HFF-Myc (cell line): Measurements from ENCODE around the gene PHF2.

Source experiments
- DNase-seq: peaks from one replicate; pipeline ENCODE4 v3.0.0-alpha.2; 2011; ENCODE audit warnings: low read depth; ENCODE audit errors: extremely low read depth
- H3K4me3 ChIP-seq: replicated peaks from 2 replicates; pipeline ENCODE4 v1.5.1; 2011; ENCODE audit warnings: low read depth, mild to moderate bottlenecking, control low read depth, low read length
- TF ChIP-seq, protein P1 (sequence below): IDR thresholded peaks from 2 replicates; pipeline ENCODE4 v1.5.1; 2012; ENCODE audit warnings: mild to moderate bottlenecking, low read depth, low read length, control low read depth; ENCODE audit errors: missing control alignments

PHF2 gene

DNA sequence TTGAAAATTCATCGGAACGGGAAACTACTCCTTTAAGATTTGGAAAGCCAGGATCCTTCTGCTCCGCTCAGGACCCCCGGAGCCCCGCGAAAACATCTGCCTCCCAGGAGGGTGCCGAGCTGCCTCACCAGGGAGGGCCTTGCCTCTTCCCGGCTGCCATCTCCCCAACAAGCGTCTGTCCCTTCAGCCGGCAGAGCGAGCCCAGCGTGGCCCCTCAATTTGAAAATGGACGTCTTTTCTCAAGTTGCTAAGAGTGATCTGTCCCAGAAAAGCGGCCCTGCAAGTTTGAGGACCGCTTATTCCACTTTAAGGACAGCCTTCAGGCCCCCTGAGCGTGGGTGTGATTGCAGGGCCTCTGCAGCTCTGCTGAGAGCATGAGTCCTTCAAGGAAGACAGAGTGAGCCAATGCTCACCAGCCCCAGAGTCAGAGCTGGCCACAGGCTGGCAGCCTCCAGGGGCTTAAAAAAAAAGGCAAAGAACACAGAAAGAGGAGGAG, 101.3 kb downstream of the PHF2 start:
- no peak for DNase-seq
- TF ChIP-seq, protein P1, sequence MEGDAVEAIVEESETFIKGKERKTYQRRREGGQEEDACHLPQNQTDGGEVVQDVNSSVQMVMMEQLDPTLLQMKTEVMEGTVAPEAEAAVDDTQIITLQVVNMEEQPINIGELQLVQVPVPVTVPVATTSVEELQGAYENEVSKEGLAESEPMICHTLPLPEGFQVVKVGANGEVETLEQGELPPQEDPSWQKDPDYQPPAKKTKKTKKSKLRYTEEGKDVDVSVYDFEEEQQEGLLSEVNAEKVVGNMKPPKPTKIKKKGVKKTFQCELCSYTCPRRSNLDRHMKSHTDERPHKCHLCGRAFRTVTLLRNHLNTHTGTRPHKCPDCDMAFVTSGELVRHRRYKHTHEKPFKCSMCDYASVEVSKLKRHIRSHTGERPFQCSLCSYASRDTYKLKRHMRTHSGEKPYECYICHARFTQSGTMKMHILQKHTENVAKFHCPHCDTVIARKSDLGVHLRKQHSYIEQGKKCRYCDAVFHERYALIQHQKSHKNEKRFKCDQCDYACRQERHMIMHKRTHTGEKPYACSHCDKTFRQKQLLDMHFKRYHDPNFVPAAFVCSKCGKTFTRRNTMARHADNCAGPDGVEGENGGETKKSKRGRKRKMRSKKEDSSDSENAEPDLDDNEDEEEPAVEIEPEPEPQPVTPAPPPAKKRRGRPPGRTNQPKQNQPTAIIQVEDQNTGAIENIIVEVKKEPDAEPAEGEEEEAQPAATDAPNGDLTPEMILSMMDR, result no peak
- no peak overlapping the region for H3K4me3 ChIP-seq

DNA sequence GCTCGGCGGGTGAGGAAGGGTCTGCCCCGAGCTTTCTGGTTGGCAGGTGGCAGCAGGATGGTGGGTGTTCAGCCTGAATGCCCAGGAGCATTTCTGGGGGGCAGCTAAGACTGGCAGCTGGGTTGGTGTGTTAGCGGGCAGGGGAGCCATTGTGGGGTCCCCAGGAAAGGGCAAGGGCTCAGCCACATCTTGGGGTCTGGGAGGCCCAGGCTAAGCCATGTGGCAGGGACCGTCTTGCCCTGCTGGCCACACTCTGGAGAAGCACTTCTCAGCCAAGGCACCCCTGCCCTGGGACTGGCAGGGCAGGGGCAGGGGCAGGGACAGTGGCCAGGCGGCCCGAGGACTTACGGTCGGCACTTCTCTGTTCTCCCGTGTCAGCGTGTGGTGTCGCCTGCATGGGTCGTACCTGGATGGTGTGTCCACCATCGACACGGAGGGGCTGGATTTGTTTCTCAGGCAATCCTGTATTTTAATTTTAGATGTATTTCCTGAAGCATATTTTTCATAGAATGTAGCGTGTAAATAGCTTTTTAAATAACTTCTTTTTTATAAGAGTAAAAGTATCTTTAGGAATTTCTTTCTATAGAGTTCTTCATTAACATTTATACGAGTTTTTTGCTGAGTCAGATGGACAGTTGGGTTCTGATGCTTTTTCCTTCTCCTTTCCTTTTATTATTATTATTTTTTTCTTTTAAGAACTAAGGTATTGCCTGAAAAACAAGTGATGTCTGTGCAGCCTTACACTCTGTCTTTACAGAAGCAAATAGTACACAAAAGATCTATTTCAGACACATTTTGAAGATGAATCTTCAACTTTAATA, 102.0 kb downstream of the PHF2 start:
- TF ChIP-seq, protein P1, result no peak
- no peak for DNase-seq
- no peak overlapping the region for H3K4me3 ChIP-seq

DNA sequence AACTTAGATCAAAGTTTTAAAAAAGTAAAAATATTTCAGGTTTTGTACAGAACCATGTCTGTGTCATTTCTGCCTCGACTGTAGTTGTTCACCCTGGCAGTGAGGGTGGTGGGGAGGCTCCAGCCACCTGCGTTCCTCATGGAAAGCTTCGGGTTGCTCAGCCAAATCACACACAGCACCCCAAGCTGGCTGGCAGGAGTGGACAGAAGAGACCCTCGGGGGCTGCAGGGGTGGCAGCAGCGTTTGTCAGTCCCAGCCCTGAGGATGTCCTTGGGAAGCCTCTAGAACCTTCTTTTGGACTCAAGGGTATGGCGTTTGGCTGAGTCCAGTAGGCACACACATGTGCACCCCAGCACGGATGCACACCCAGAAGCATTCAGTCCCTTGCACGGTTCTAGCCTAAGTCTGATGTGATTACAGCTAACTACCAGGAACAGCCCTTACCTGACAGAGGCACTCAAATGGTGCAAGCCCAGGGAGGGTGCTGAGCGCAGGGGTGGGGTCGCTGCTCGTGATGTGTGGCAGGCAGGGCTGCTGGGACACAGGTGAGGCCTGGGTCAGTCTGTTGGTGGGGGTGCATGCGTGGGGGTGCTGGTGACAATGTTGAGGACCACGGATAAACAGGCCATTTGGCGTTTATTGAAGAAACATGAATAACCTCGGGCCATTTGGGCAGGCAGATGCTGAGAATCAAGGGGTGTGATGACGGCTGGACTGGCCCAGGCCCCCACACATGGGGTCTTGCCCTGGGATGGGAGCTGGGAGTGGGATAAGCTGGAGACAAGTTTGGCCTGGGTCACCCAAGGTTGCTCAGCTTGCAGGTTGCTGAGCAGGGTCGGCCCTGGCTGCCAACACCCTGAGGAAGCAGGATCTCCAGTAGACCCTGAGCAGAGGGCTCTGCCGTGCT, 103.4 kb downstream of the PHF2 start:
- H3K4me3 ChIP-seq, result no peak overlapping the region
- TF ChIP-seq, protein P1, result no peak
- no peak for DNase-seq

DNA sequence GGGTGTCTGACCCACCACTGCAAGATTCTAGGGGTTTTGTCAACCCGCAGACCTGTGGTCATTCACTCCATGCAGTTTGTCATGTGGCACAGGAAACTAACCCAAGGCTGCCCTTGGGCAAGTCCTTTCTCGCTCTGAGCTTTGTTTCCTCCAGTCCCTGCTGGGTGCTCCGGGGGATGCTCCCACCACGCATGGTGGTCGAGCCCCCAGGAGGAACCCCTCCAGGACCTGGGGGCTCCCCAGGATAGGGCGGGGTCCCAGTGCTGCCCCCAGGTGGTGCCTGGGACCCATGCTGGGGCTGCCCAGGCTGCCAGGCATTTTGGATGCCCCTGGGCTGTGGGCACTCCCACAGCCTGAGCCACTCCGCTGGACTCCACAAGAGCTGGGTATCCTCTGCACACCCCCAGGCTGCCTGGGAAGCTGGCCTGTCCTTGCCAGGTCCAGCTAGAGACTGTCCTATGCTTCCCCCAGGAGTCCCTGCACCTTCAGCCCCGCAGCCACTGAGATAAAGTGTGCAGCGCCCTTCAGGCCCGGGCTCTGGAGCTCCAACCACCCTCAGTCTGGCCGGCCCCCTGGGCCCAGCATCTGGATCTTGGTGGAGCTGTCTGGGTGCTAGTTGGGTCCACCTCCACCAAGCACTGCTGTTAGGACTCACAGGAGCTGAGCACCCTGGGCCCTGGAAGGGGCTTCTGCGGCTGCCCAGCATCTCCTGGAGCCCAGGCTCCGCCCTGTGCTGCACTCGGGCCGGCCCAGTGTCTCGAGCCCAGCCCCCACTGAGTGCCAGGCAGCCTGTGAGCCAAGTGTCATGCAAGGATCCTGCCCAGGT, 104.3 kb downstream of the PHF2 start:
- DNase-seq, result no peak
- TF ChIP-seq, protein P1, result no peak
- H3K4me3 ChIP-seq, result no peak overlapping the region

DNA sequence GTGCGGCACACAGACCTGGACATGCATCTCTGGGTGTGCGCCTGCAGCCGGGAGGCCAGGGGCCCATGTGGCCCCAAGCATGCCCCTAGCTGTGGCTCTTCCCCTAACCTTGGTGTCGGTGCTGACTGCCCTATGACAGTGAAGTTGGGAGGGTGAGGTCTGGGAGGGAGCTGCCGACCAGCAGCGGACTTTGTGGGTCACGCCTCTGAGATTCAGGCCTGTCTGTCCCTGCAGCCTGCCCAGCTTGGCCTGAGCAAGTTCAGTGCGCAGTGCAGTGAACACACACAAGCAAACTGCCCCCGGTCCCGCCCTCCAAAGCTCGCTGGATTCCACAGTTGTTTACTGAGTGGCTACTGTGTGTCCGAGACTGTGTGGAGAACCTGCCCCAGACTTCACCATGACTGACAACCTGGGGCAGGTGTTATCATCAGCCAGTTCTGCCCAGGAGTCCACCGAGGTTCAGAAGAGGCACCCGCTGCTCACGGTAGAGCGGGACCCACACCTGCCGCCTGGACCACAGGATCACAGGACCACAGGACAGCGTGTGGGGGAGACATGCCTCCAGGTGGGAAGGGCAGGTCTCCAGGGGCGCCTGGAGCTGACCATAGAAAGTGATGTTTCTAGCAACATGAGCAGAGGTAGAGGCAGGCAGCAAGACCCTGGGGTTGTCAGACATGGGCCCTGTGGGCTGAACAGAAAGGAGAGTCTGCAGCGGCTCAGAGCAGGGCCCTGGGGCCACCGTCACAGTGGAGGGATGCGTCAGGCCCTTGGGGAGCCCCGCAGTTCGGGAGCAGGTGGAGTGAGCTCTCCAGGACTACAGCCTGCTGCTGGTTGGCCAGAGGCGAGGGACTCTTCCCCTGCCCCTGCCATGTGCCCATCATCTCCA, 105.1 kb downstream of the PHF2 start:
- TF ChIP-seq, protein P1, result no peak
- no peak overlapping the region for H3K4me3 ChIP-seq
- no peak for DNase-seq
